Stimulated activated CD8-positive, alpha-beta memory T cell treated with anti-CD3 and anti-CD28 coated beads, Interleukin-15, amount 100 ng/mL, for 24 hours (primary cell): ENCODE measurements around the gene GCAT.

Experiments
- DNase-seq: peaks from one replicate; pipeline ENCODE4 v3.0.0-alpha.2; 2020; ENCODE audit warnings: low read depth

The GCAT gene

DNA sequence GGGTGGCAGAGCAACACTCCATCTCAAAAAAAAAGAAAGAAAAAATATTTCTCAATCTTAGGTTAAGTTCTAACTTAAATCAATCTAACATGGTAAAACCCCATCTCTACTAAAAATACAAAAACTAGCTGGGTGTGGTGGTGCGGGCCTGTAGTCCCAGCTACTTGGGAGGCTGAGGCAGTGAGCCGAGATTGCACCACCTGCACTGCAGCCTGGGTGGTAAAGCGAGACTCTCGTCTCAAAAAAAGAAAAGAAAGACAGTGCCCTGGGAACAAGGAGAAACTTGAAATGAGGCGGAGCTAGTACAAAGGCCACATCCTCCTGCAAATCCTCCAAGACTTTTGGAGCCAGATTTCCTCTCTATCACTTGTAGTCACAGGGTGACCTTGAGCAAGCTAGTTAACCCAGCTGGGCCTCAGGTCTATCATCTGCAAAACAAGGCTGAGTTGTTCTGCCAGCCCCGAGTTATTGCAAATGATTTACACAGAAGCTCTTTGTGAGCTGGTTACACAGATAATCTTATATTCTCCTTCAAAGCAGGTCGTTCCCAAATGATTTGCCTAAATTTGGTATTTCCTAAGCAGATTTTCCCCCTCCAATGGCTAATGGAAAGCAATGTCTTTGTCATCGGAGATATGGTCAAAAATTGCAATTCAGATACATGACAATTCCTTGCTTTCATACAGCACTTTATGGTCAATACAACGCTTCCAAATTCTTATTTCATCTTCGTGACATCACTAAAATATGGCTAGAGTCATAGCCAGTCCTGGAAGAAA, 34.5 kb downstream of the GCAT start:
- DNase-seq, result no peak

GRCh38 chr22:37843741-37844089, 36.0 kb downstream of the GCAT start:
- DNase-seq, result peak; percentile 24

DNA sequence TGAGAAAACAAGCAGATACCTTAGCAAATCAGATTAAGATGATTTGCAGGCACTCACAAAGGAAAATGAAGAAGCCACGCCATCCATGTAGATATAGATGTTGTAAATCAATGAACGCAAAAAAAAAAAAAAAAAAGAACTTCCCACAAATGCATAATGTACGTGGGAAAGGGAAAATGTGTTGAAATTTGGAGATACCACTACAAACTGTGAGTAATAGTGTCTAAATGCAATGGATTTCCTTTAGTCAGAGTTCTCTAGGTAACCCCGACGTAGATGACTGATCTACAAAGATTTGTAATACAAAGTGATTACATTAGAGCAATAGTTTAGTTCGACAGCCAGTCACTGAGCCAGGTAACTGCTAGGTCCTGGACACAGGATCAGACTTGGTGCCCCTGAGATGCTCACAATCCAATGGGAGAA, 37.2 kb downstream of the GCAT start:
- no peak for DNase-seq

- no peak for DNase-seq
Observed at GRCh38 chr22:37846433-37846832, 38.7 kb downstream of the GCAT start.

DNA sequence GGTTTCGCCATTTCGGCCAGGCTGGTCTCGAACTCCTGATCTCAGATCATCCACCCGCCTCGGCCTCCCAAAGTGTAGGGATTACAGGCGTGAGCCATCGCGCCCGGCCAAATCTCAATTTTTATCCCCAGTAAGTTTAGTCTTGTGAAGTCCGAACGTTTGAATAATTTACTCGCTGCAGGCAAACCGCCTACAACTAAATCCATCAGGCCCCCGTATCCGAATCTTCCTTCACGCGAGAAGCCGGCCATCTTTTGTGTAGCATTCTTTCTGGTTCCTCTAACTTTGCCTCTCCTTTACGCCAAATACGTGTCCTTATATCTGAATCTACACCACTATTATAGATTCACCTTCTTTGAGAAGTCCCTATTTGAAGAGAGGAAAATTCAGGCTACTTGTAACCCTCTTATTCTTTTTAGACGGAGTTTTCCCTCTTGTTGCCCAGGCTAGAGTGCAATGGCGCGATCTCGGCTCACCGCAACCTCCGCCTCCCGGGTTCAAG, 40.9 kb downstream of the GCAT start:
- DNase-seq, result no peak

DNA sequence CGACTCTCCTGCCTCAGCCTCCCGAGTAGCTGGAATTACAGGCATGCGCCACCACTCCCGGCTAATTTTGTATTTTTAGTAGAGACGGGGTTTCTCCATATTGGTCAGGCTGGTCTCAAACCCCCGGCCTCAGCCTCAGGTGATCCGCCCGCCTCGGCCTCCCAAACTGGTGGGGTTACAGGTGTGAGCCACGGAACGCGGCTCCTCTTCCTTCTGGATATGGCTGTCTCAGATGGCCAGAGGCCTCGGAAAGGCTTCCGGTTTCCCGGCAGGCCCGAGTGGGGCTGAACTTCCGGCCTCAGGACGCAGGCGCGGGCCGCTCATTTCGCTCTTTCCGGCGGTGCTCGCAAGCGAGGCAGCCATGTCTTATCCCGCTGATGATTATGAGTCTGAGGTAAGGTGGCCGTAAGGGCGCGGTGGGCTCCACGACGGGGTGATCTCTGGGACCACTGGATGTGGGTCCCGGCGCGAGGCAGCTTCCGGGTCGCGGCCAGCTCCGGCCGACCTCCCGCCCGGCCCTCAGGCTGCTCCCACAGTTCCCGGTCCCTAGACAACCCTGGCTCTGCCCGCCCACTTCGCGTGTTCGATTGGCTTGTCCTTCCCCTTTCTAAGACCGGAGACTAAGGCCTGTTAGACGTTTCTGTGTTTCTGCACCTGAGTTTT, 41.5 kb downstream of the GCAT start, which contains the start of gene EIF3L:
TSS of gene EIF3L (plus strand) at position 331 of the 663 bp plus-strand sequence. CDS start at position 362, 31 bp downstream.
- peak; percentile 77 for DNase-seq

GRCh38 chr22:37850801-37851200, 43.1 kb downstream of the GCAT start:
- DNase-seq, result no peak

DNA sequence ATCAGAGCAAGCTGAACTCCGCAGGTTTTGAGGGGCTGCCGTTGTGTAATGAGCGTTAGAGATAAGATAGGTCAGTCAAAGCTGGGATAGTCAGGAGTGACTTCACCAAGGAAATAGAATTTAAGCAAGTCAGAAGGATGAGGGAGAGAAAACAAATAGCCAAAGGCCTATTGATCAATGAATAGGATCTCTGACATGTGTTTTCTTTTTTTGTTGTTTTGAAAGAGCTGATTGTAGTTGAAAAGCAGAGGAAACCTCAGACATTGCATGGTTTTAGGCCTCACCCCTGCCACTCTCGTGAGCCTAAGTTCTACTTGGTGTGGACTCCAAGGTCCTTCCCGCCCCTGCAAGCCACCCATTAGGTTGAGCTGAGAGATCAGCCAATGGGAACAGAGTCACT, 44.7 kb downstream of the GCAT start:
- no peak for DNase-seq

DNA sequence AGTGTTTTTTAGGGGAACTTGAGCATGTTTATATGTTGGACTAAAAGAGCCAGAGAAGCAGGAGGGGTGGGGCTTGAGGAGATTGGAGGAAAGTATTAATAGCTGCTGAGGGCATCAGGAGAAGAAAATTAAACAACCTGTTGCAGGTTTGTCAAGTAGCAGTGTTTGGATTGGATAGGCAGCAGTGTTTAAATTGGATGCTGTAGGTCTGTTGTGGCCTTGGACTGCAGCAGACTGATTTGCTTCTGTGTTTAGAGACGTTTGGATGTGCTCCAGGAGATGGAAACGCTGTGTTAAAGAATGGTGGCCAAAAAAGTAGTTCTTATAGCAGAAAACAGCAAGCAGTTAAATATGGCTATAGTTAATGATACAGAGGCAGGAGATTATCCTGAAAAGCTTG, 47.2 kb downstream of the GCAT start:
- no peak for DNase-seq

DNA sequence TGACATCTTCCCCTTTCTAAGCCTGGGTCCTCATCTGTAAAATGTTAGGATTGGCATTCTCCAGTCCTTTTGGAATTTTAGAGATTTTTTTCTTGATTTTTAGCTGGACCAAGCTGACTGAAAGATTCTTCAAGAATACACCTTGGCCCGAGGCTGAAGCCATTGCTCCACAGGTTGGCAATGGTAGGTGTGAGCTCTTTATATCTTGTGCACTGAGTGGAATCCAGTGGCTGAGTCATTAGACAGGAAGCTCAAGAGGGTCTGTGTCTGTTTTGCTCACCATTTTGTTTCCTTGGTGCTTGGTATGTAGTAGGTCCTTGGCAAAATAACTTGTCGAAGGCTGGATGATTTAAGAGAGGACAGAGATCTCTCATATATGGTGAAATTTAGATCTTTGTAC, 47.7 kb downstream of the GCAT start:
- no peak for DNase-seq

DNA sequence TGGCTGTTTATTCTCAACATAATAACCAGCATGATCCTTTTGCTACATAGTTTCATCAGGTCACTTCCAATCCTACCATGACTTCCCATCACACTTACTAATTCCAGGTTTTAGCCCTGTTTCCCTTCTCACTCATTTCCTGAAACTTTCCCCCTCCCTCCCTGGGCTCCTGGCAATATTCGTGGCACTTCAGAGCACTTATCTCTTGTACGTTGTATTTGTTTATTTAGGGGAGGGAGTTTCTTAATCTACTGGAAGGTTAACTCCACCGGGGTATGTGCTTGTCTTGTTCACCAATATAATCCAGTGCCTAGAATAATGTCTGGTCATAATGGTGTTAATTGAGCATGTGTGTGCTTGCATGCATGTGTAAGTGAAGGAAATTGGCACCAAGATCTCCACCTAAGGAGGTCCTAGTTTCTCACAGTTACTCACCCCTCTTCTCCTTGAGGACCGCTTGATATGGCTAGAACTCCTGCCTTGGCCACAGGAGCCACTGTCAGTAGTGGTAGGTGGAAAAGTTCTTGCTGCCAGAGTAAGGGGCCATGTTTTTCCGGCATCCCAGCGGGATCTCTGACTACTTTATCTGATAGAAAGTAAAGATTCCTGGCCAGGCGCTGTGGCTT, 53.2 kb downstream of the GCAT start:
- no peak for DNase-seq

GRCh38 chr22:37862570-37863325, 55.0 kb downstream of the GCAT start:
- DNase-seq, result no peak

- no peak for DNase-seq
Observed at GRCh38 chr22:37865510-37865909, 57.8 kb downstream of the GCAT start.
